GM21528 (cell line): ENCODE measurements around the gene UGT1A1.

ENCODE experiments used
- ATAC-seq: cut with Tn5 transposase; IDR thresholded peaks from one replicate; pipeline ENCODE4 v1.9.1; 2021; ENCODE audit warnings: mild to moderate bottlenecking, moderate library complexity; ENCODE audit not compliant: unreplicated experiment, low FRiP score

The UGT1A1 gene

DNA sequence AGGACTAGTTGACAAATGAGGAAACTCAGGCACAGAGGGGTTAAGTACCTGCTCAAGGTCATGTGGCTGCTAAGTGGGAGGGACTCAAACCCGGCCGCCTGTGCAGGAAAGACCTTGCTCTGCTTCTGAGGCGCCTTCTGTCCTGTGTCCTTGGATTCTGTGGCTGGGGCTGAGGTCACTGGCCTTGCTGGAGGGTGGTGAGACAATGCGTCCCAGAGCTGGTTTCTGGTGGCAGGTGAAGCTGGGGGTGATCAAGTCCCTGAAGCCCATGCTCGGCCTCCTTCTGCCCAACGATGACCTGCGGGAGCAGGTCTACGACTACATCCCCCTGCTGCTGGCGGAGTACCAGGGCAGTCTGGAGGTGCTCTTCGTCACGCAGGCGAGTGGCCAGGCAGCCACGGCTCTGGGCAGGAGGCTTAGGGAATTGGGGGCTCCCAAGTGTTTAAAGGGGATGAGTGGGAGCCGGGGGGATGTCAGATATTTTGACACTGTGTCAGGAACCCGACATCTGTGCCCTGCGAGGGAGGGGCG is 34.1 kb downstream of the UGT1A1 start:
- no peak for ATAC-seq

GRCh38 chr2:233795735-233796171 is 35.7 kb downstream of the UGT1A1 start:
- no peak for ATAC-seq

DNA sequence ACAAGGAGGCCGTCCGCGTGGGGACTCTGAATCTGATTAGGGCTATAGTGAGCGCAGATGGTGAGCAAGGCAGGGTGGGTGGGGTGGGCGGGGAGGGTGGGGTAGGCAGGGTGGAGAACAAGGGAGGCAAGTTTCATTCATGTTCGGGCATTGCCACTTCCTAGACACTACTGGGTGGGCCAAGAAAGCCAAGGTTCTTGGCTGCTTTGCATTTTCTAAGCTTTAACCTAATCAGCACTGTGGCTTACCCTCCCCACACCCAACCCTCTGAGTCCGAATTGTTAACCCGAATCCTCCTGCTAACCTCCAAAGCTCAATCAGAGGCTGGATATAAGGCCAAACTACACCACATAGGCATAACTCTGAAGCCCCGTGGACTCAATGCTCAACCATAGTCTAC is 36.2 kb downstream of the UGT1A1 start:
- ATAC-seq, result no peak

GRCh38 chr2:233798335-233799086 is 38.4 kb downstream of the UGT1A1 start:
- no peak for ATAC-seq

GRCh38 chr2:233799087-233799665 is 39.1 kb downstream of the UGT1A1 start:
- no peak for ATAC-seq

GRCh38 chr2:233799716-233800115 is 39.6 kb downstream of the UGT1A1 start:
- no peak for ATAC-seq

DNA sequence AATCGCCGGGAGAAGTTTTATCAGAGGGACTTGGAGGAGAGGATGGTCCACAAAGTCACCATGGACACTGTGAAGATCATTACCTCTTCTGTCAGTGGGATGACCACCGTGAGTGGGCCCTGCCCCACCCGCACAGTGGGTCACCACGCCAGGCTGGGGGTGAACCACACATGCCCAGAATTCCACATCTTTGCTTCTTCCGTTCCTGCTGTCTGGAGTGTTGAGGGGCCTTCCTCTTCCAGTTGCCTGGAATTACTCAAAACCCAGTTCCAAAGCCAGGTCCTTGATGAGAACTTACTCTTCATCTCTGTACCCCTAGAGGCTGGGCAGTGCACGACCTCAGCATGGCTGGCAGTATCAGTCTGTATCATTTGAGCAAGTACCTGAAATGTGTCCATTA is 40.1 kb downstream of the UGT1A1 start:
- no peak for ATAC-seq

DNA sequence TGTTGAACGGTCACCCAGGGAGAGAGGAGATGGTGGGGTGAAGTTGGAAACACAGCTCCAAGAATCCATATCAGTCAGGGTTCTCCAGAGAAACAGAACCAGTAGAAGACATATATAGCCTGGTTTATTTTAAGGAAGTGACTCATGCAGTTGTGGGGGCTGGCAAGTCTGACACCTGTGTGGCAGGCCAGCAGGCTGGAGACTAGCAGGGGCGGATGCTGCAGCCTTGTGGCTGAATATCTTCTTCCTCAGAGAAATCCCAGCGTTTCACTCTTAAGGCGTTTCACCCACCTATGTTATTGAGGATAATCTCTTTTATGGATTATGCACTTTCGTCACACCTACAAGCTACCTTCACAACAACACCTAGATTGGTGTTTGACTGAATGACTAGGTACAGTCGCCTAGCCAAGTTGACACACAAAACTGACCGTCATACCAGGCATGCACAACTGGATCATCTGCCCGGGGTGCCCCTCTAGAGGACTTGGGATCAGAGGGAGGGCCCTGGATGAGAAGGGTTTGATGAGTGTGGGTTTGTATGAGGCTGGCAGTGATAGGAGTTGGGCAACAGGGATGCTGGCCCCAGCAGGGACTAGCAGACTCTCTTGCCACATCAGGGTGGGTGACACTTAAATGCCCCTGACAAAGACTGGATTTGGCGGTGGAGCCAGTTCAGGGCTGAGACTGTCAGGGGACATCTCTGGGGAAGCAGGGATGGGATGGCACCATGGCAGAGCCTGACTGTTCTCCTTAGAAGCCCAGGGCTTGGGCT is 41.5 kb downstream of the UGT1A1 start:
- ATAC-seq, result no peak

DNA sequence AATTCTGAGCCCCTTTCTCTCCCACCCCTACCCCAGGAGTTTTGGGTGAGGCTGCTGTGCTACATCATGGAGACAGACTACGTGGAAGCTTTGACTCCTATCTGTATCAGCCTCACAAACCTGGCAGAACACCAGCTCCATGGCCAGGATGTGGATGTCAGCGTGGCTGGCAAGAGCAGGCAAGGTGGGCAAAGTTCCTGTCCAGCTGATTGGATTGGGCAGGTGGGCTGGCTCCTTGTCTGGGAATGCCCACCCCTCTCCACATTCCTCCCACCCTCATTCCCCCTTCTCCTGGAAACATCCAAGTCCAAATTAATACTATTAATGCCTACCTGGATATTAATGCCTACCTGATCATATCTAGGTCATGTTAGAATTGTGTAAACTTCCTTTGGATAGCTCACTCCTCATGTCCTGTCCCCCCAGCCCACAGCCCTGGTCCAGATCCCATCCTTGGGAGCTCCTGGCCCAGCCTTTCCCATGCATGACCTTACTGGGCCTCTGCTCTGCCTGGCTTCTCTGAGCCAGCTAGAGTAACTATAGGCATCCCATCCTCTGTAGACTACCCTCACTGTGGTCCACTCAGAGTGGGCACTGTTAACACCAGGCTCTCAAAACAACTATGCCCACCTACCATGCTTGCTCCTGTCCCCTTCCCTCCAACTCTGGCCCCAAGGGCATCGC is 42.2 kb downstream of the UGT1A1 start:
- no peak for ATAC-seq

GRCh38 chr2:233803292-233803911 is 43.3 kb downstream of the UGT1A1 start:
- no peak for ATAC-seq

- ATAC-seq, result no peak
Measured at GRCh38 chr2:233803994-233804393, 43.9 kb downstream of the UGT1A1 start.

- ATAC-seq, result no peak
Measured at GRCh38 chr2:233807215-233807865, 47.3 kb downstream of the UGT1A1 start.

DNA sequence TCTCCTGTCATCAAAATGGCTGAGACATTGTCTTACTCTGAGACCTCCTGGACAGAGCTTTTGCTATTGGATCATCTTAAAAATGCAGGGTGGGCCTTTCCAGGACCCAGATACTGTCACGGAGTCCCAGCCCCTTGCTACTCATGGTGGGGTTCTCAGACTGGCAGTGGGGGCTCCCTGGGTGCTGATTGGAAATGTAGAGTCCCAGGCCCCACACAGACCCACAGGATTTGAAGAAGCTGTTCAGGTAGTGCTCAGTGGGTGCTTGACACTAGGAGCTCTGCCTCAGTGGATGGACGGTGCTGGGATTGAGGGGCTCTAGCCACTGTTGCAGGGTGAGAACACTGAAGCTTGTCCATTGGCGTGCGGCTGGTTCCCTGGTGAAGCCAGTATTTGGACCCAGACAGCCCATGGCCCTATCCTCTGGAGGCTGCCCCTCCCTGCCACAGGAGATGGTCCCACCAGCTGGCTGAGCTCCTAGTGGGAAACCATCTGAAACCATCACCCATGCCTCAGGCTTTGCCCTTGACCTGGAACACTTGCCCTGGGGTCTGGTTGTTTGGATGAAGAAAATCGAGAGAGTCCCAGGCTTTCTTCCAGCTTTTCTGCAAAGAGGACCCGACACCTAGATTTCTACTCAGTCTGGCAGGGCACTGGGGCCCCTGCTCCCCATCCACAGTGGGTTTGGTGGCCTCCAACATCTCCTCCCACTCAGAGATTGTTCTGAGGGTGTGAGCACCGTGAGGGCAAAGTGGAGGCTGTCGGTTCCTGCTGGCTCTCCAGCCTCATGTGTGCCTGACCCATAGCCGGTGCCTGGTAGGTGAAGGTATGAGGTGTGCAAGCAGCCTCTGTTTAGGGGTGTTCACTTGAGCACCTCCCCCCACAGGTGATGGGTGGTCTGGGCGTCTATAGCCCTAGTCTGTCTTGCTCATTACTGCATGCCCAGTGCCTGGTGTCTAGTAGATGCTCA is 48.2 kb downstream of the UGT1A1 start:
- no peak for ATAC-seq

- no peak for ATAC-seq
Measured at GRCh38 chr2:233810385-233810784, 50.3 kb downstream of the UGT1A1 start.

DNA sequence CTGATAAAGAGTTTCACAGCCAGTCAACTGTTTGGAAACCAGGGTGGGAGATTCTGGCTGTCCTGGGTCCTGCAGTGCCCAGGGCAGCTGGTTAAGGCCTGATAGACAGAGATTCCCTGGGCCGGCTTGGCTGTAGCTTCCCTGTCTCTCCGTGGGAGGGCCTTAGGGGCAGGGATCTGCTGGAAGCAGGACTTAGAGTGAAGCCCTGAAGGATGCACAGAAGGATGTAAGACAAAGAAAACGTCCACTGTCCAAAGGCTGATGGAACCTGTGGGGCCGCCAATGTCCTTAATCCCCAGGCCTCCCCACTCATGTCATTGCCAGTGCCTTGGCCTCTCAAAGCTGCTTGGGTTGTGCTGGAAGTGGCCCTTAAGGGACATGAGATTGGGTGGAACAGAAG is 51.0 kb downstream of the UGT1A1 start:
- ATAC-seq, result no peak

GRCh38 chr2:233811732-233812131 is 51.7 kb downstream of the UGT1A1 start:
- ATAC-seq, result no peak

DNA sequence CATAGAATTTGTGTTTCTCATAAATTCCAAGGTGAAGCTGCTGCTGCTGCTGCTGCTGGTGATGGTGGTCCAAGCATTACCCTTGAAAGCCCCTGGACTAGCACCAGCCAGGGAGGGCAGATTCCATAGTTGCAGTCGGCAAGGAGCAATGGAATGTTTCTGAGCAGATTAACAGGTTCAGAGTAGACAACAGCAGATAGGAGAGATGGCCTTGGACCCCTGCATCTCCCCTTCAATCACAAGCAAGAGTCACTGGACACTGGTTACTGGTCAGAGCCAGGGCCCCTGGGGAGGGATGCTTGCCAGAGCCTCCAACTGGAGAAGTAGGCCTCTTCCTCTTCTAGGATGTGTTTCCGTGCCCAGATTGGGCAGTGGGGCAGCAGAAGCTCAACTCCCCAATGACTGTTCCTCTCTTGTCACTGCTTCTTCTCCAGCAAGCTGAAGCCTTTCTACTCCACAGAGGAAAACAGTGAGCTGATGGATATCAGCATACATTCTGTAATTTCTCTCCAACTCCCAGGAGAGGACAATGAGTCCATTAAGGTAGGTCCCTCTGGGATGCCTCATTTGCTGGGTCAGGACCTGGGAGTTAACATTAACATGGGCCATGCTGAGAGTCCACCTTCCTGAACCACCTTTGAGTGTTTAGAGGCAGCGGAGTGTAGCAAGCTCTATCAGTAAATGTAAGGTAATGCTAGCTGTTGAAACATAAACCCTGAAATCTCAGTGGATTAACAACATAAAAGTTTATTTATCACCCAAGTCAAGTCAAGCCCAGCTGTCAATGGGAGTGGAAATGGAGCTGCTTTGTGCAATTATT is 53.4 kb downstream of the UGT1A1 start:
- no peak for ATAC-seq
